Hematopoietic multipotent progenitor cell treated with erythropoietin and hydrocortisone succinate and interleukin-3 and kit ligand, for 17 days (in vitro differentiated cells): ENCODE measurements around the gene AATF.

ENCODE experiments used
- DNase-seq: peaks from one replicate; pipeline ENCODE4 v3.0.0-alpha.2; 2015; ENCODE audit warnings: low spot score

The AATF gene

DNA sequence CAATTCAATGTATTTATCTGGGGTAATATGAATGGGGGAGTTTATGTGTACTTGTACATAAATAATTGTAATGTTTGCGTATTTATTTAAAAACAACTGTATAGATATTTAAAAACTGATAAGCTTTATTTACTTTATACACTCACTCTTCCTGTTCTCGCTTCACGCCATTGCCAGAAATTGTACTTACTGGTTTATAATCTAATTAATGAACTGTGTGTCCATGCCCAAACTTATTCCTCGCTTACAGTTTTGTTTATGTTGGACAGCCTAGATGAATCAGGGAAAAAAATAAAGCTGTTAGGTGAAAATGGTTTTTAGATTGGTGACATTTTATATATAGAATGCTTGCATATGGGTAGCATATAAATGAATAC, 30.8 kb downstream of the AATF start:
- no peak for DNase-seq

DNA sequence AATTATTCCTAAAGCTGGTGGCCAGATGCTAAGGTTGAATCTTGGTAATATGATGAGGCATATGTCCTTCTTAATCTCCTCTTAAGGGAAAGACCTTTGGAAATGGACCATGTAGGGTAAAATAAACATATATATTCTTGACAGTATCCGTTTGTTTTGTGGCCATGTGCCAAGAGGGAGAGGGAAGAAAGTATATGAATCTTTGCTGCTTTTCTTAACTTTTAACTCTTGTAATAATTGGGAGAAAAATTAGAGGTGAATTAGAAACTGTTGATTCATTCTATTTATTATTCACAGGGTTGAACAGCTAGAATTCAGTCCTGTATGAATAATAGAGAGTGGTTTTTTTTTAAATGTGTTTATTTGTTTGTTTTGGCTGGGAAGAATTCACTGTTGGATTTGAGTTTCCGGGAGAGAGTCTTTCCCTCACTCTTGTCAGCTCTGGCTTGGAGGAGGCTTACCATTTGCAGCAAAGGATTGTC, 31.6 kb downstream of the AATF start:
- no peak for DNase-seq

DNA sequence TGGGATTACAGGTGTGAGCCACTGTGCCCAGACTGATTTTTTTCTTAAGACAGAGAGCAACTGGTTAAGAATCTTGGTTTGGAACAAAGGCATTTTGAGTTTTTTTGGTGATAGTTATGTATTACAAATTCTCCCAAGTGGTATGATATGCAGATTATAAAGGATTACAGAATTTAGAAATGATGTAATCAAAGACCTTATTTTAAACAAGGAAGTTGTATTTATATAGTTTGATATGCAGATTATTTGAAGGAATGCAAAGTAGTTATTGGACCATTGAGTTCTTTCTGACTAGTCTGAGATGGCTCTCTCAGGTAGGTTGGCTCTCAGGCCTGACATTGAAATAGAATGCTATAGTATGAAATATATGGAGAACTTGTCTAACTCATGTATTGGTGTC, 34.9 kb downstream of the AATF start:
- DNase-seq, result no peak

DNA sequence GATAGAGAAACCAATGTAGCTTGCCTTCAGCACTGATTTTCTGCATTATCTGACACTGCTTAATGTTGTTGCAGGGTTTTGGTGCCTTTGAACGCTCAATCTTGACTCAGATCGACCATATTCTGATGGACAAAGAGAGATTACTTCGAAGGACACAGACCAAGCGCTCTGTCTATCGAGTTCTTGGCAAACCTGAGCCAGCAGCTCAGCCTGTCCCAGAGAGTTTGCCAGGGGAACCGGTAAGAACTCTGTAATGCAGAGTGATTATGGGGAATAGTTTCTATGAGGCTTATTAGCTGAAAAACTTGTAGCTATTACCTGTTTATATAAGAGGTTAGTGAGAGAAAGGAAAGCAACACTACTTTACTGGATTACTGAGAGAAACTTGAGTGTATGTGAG, 40.4 kb downstream of the AATF start:
- DNase-seq, result no peak

DNA sequence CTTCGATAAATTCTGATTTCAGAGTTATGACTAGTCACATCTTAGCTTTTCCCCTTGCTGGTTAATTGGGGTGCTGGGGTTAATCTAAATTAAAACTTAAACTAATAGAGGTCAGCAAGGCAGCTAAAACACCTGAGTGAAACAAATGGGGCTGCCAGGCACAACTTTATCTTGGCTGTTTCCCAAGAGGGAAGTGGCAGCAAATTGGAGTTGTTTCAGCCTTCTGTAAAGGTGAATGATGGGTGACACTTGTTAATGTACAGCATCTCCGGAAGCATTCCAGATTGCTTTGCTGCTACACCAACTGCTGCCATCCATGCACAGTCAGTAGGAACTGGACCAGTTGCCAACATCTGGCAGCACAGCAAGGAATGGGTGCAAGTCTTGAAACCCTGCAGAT, 43.9 kb downstream of the AATF start:
- no peak for DNase-seq

DNA sequence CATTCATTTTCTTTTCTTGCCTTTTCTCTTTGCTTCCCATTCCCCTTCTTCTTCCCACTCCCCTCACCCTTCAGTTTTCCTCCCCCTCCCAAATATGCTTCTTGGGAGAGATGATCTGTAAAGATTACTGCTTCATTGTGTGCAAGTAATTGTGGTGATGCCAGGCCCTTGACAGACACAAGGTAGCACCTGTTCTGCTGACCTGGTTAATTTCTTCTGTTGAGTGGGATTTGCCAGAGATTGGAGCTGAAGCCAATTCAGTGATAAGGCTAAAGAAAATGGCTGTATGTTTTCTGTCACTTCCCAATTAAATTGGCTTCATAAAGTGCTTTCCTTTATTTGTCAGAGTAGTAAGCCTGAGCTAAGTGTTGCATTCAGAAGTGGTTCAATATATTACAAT, 44.5 kb downstream of the AATF start:
- DNase-seq, result no peak

DNA sequence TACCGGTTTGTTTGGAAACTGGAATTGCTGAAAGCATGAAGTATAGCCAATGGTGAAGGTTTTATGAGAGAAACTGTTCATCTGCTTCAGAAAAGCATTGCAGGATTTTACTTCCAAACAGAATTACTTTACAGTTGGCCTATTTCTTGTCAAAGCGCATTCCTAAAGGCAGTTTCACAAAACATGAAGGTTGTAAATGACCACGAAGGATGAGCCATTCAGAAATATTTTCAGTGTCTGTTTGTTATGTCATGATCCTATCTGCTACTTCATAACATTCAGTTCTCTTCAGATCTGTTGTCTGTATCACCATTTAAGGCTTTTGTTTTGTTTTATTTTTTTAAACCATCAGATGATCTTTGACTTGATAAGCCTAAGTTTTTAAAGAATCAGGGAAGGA, 45.7 kb downstream of the AATF start:
- no peak for DNase-seq

DNA sequence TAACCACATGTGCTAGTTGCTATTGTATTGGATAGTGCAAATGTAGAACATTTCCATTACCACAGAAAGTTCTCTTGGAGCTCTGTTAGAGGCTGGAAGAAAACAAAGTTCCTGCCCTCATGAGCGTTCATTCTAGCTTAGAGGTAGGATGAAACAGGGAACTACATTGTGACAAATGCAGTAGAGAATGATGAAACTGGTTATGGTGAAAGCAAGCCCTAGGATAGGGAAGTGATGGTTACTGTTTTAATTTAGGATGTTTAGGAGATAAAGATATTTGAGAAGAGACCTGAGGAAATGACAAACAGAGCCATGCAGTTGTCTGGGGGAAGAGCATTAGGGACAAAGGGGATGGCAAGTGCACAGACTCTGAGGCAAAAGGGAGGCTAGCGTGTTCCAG, 50.7 kb downstream of the AATF start:
- DNase-seq, result no peak

DNA sequence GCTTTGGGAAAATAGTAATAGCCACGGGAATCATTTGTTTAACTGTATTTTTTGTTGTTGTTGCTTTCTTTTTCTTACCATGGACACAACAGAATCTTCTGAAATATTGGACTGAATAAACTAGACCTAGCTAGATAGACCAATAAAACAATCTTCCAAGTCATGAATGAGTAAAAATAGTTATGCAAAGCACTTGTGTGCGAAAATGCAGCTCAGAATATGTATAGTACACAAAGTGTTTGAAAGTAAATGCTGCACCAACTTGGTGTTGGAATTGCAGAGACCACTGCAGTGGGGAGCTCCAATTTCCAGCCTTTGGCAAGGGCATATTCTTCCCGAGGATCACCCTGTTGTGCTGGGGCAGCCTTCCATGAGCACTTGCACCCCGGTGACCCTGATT, 68.0 kb downstream of the AATF start:
- DNase-seq, result no peak

DNA sequence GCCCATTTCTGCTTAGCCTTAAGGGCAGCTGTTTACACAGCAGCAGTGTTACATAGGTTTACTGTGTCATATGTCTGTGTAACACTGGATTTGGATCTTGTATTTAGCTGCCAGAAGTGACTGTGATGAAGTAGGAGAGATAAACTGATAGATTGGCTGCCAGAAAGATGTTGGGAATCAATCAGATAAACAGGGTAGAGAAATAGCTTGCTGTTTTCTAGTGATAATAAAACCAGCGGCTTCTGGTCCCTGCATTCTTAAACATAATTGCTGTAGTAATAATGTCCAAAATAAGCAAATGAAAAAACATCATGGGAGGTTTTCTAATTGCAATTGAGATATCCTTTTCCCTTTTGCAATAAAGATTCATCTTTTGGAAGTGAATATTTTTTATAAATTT, 68.7 kb downstream of the AATF start:
- no peak for DNase-seq

DNA sequence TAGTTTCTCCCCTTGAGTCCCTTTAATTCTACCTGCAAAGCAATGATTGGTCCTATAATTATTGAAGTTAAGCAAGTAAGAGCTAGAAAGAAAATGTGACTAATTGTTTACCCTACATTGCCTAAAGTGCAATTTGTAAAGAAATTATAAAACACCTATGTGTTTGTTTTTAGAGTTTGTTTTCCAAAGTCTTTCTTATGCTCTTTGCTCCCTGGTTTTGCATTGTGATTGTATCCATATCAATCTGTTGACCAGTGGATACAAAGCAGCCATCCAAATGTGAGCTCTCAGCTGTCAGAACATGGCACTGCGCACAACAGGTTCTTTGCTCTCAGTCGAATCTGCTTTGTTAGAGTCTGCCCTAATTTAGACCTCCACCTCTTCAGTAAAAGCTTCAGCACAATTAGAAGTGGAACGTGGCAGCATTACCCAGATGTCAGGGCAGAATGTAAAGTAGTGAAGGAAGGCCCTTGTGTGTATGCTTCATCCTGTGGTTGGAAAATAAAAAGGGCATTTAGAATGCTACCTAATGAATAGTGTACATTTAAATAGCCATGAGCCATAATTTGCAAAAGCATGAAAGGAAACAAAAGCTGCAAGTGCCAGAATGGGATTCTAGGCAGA, 70.5 kb downstream of the AATF start:
- DNase-seq, result no peak

DNA sequence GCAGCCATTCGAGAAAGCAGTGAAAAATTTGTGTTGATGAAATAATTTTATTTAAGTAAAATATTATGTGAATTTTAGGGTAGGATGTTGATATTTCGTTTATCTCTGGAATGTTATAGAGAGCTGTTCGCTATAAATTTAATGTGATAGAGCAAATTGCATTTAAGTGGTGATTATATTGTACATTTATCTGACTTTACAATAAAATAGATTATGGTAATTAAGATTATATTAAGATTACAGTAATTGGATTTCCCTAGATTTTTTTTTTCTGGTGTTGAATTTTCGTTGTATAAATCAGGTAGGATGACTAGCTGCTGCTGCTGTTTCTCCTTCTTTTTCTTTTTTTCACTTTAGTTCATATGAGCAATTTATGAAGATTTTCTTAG, 71.0 kb downstream of the AATF start:
- DNase-seq, result no peak

DNA sequence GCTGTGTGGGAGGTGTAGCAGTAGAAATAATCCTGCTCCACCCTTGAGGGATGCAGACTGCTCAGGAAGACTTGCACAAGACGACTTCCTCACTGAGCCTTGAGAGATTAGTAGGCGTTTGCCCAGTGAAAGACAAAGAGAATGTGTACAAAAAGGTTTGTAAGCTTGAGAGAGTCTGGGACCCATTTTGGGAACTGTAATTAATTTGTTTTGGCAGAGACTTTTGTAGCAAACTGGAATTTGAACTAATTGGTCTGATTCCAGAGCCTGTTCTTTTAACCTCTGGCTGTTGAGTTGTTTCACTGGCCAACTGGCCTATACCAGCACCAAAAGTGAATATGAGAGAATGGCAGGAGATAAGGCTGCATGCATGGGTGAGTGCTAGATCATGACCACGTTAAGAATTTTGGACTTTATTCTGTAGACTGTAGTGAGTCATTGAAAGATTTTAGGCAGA, 75.5 kb downstream of the AATF start:
- DNase-seq, result no peak

DNA sequence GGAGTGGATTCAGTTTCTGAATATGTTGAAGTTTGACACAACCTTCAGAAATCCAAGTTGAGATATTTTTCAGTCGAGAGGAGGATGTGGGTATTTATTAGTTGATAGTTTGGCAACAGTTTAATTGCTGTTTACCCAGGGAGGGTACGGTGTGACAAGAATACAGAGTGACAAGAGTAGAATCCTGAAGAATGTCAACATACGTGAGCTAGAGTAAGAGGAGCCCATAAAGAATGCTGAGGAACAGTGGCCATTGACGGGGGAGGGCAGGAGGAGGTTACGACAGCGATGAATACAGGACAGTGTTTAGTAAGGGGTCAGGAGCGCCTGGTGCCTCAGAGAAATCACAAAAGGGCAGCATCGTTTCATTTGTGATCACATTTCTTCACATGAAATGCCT, 76.5 kb downstream of the AATF start:
- DNase-seq, result no peak

DNA sequence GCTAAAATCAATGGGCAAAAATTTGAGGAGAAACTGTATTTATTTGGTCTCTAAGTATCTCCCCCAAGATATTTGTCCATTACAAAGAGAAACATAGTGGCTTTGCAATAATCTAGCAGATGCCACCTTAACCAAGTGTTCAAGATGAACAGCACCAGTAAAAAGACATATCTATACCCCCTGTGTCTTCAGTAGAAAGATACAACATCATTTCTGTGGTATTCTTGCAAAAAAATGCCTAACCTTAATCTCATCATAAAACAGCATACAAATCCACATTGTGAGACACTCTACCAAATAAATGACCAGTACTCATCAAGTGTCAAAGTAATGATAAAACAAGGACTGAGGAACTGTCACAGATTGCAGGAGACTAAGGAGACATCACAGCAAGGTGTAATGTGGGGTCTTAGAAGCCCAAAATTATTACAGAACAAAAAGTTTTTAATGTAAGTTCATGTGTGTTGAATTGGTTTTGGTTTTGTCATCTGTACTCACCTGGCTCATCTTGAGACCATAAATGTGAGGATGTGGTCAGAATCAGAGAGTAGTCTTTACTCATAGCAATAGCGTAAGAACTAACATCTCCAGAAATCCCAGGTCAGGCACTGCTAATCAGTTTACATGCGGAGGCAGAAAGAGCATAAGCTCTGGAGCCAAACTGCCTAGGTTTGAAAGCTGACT, 77.2 kb downstream of the AATF start:
- DNase-seq, result no peak

DNA sequence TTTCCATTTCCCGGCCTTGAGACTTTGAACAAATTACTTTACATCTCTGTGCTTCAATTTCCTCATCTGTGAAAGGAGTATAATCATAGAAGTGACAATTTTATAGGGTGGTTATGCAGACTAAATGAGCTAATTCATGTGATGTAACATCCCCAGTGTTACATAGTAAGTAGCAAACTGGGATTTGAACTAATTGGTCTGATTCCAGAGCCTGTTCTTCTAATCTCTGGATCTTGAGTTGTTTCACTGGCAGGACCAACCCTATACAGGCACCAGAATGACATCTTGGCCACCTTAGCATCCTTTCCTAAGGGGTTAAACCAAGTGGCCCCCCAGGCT, 77.7 kb downstream of the AATF start:
- no peak for DNase-seq

DNA sequence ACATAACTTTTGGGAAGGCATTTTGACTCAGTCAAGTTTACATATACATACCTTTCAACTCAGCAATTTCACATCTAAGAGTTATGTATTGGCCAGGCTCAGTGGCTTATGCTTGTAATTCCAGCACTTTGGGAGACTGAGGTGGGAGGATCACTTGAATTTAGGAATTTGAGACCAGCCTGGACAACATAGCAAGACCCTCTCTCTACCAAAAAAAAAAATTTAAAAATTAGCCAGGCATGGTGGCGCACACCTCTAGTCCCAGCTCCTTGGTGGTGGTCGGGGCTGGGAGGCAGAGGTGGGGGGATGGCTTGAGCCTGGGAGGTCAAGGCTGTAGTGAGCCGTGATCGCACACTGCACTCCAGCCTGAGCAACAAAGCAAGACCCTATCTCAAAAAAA, 79.3 kb downstream of the AATF start:
- DNase-seq, result no peak

DNA sequence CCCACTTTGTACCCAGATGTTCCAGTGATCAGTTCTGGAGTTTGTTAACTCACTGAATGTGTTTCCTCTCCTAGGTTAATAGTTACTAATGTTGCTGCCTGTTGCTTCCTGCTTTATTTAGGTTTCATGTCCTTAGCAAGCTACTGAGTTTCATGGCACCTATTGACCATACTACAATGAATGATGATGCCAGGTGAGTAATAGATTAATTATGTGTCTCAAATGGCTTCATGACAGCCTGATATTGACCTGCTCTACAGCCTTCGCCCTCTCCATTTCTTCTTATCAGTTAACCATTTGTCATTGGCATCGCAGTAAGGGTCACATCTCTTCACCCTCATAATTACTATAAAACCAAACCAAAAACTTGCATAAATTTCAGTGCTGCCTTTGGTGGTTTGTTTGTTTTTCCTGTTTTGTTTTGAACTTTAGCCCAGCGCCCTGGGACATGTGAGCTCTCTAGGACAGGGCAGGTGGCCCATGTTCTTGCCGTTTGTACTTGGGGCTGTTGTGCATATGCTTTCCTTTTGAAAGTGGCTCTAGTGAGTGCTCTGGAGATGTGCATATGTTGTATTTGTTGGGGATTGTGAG, 82.8 kb downstream of the AATF start:
- no peak for DNase-seq

DNA sequence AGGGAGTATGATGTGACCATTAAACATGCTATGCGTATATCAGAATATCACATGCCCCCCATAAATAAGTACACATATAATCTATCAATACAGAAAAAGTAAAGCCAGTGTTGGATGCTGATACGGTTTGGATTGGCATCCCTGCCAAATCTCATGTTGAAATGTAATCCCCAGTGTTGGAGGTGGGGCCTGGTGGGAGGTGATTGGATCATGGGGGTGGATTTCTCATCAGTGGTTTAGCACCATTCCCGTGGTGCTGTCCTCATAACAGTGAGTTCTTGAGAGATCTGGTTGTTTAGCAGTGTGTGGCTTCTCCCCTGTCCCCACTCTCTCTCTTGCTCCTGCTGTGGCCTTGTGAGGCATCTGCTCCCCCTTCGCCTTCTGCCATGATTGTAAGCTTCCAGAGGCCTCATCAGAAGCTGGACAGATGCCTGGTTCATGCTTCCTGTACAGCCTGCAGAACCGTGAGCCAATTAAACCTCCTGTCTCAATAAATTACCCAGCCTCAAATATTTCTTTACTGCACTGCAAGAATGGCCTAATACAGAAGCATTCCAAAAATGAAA, 88.9 kb downstream of the AATF start:
- DNase-seq, result no peak

DNA sequence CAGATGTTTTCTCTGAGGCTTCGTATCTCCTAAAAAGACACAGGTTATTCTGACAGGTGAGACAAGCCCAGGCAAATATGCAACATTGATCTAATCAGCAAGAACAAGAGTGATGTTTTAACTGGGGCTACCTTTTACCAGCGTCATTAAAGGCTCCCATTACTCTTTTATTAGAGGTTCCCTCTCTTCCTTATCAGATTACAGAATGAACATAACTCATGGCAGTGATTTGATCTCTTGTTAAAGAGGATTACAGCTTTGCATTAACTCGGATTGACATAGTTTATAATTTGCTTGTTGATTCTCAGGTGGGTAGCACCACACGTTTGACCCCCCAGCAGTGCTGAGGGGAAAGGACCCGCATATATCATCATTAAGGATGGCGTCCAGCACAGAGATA, 90.5 kb downstream of the AATF start:
- no peak for DNase-seq

DNA sequence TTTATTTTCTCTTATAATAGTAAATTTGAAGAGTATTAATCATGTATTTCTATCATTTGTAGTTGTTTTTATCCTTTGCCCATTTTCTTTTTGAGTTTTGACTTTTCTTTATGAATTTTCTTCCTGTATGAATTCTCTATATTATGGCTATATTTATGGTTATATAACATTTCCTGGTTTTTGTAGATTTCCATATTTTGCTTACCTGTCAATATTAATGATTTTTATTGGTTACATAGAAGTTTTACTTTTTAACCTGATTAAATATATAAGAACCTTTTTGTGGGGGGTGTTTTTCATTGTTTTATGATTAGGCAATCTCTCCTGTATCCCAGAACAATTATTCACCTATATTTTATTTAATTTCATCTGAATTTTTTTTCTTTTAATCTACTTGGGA, 93.2 kb downstream of the AATF start:
- no peak for DNase-seq

DNA sequence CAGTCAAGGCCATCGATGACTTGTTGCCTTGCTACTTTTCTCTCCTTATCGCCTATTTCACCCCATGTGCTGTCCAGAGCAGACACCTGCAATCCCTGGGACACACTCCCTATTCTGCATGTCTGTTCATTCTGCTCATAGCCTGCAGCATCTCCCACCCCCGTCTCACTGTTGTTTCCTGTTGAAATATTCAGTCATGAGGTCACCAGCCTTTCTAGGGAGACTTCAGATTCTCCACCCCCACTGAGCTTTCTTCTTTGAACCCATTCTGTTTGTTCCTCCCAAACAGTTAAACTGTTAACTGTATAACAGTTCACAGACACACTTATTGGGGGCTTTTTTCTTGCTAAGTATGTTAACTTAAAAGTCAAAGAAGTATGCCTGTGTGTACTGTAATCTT, 94.4 kb downstream of the AATF start:
- DNase-seq, result no peak

DNA sequence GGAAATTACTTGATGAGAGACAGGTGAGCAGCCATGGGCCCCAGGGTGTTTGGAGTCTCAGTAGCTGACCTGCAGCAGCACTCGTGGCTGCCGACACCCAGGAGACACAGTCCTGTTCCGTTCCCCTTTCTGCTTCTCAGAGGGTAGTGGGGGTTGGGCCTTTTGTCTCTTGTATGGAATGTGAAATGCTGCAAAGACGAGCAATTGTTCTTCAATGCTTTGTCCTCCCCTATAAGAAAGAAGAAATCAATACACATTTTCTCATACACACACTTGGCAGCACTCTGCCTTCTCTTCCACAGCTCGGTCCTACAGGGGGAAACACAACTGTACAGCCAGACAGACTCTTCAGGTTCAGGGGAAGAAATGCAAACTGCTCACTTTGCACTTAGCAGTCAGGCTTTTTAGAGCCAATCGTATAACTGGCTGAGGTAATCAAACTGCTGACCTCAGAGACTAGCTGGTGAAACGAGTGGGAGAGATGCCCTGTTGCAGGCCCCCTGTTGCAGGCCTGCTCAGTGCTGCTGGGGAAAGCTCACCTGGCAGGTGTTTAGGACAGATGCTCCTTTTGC, 96.7 kb downstream of the AATF start:
- DNase-seq, result no peak
